Measurements from ENCODE around the gene IPO5.
A peak's percentile ranks its signal among the peaks of the same experiment; 100 is the strongest.
"Not testable (repeated sequence)": the region's sequence is repeated elsewhere in the genome, so short reads cannot be mapped to it uniquely, and the experiment has no call there.

IPO5 gene

DNA sequence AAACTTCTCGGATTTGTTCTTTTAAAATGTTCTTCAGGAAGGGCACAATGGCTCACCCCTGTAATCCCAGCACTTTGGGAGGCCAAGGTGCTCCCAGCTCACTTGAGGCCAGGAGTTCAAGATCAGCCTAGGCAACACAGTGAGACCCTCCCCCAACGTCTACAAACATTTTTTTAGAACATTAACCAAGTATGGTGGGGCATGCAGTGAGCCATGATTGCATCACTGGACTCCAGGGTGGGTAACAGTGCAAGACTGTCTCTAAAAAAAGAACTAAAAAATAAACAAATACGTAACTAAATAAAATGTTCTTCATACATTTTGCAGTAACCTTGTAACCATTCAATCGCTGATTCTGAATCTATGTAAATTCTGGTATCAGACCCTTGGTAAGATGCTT lies 2.1 kb upstream of the IPO5 start:
- H3K4me3 ChIP-seq (ENCODE audit: low read depth in 1 of 2, low read length in 2 of 2) = no peak overlapping the region
- H3K9me3 ChIP-seq (ENCODE audit: control insufficient read depth in 1 of 2, low read length in 2 of 2) = no peaks in the 10 kb centered on the region
- H3K27me3 ChIP-seq (ENCODE audit: low read depth, low read length) = no peaks in the 10 kb centered on the region
- H3K27ac ChIP-seq (ENCODE audit: low read length) = no peak overlapping the region
- no peaks in the 10 kb centered on the region for H3K4me1 ChIP-seq (ENCODE audit: control insufficient read depth in 1 of 2, insufficient read depth in 2 of 2, low read length in 2 of 2)
- no peaks in the 10 kb centered on the region for H3K36me3 ChIP-seq (ENCODE audit: control insufficient read depth in 1 of 2, insufficient read depth in 2 of 2, low read length in 2 of 2)

DNA sequence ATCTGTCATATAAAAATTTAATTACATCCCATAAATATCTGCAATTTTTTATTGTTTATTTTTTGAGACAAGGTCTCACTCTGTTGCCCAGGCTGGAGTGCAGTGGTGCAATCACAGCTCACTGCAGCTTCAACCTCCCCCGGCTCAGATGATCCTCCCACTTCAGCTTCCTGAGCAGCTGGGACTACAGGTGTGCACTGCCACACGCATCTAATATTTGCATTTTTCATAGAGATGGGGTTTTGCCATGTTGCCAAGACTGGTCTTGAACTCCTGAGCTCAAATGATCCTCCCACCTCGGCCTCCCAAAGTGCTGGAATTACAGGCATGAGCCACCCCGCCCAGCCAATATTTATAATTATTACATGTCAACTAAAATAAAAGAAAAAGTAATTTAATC lies 644 bp upstream of the IPO5 start:
- not testable (repeated sequence) for H3K27me3 ChIP-seq (ENCODE audit: low read depth, low read length); H3K36me3 ChIP-seq (ENCODE audit: control insufficient read depth in 1 of 2, insufficient read depth in 2 of 2, low read length in 2 of 2); H3K27ac ChIP-seq (ENCODE audit: low read length); H3K4me3 ChIP-seq (ENCODE audit: low read depth in 1 of 2, low read length in 2 of 2); H3K4me1 ChIP-seq (ENCODE audit: control insufficient read depth in 1 of 2, insufficient read depth in 2 of 2, low read length in 2 of 2); H3K9me3 ChIP-seq (ENCODE audit: control insufficient read depth in 1 of 2, low read length in 2 of 2)

GRCh38 chr13:97961340-97961739 lies 7.9 kb downstream of the IPO5 start:
- no peaks in the 10 kb centered on the region for H3K4me1 ChIP-seq (ENCODE audit: control insufficient read depth in 1 of 2, insufficient read depth in 2 of 2, low read length in 2 of 2)

GRCh38 chr13:97962887-97963286 lies 9.4 kb downstream of the IPO5 start:
- Histone ChIP-seq H3K4me3 (ENCODE audit: low read depth in 1 of 2, low read length in 2 of 2) (no peak overlapping the region), H3K9me3 (ENCODE audit: control insufficient read depth in 1 of 2, low read length in 2 of 2) (no peaks in the 10 kb centered on the region), H3K36me3 (ENCODE audit: control insufficient read depth in 1 of 2, insufficient read depth in 2 of 2, low read length in 2 of 2) (no peaks in the 10 kb centered on the region), H3K27ac (ENCODE audit: low read length) (no peak overlapping the region), H3K4me1 (ENCODE audit: control insufficient read depth in 1 of 2, insufficient read depth in 2 of 2, low read length in 2 of 2) (no peaks in the 10 kb centered on the region), H3K27me3 (ENCODE audit: low read depth, low read length) (no peaks in the 10 kb centered on the region)

More at GRCh38 chr13:97961340-97961739, 7.9 kb downstream of the IPO5 start:
- no peak overlapping the region for H3K27ac ChIP-seq (ENCODE audit: low read length)
- no peak overlapping the region for H3K4me3 ChIP-seq (ENCODE audit: low read depth in 1 of 2, low read length in 2 of 2)
- no peaks in the 10 kb centered on the region for H3K9me3 ChIP-seq (ENCODE audit: control insufficient read depth in 1 of 2, low read length in 2 of 2)
- no peaks in the 10 kb centered on the region for H3K36me3 ChIP-seq (ENCODE audit: control insufficient read depth in 1 of 2, insufficient read depth in 2 of 2, low read length in 2 of 2)
- no peaks in the 10 kb centered on the region for H3K27me3 ChIP-seq (ENCODE audit: low read depth, low read length)

DNA sequence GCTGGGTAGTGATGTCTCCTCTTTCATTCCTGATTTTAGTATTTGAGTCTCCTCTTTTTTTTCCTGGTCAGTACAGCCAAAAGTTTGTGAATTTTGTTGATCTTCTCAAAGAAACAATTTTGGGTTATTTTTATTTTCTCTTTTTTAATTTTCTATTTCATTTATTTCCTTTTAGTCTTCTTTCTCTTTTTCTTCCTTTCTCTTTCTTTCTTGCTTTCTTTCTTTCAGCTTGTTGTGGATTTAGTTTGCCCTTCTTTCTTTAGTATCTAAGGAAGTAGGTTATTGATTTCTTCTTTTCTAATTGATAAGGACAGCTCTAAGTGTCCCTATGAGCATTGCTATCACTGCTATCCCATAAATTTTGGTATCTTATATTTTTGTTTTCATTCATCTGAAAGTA lies 13.8 kb downstream of the IPO5 start:
- H3K9me3 ChIP-seq (ENCODE audit: control insufficient read depth in 1 of 2, low read length in 2 of 2) = no peaks in the 10 kb centered on the region
- H3K36me3 ChIP-seq (ENCODE audit: control insufficient read depth in 1 of 2, insufficient read depth in 2 of 2, low read length in 2 of 2) = no peaks in the 10 kb centered on the region
- no peaks in the 10 kb centered on the region for H3K27me3 ChIP-seq (ENCODE audit: low read depth, low read length)
- no peak overlapping the region for H3K27ac ChIP-seq (ENCODE audit: low read length)
- H3K4me1 ChIP-seq (ENCODE audit: control insufficient read depth in 1 of 2, insufficient read depth in 2 of 2, low read length in 2 of 2) = no peaks in the 10 kb centered on the region
- no peak overlapping the region for H3K4me3 ChIP-seq (ENCODE audit: low read depth in 1 of 2, low read length in 2 of 2)

- Histone ChIP-seq H3K4me3 (ENCODE audit: low read depth in 1 of 2, low read length in 2 of 2) (no peak overlapping the region), H3K9me3 (ENCODE audit: control insufficient read depth in 1 of 2, low read length in 2 of 2) (no peaks in the 10 kb centered on the region), H3K36me3 (ENCODE audit: control insufficient read depth in 1 of 2, insufficient read depth in 2 of 2, low read length in 2 of 2) (no peaks in the 10 kb centered on the region), H3K27ac (ENCODE audit: low read length) (no peak overlapping the region), H3K4me1 (ENCODE audit: control insufficient read depth in 1 of 2, insufficient read depth in 2 of 2, low read length in 2 of 2) (no peaks in the 10 kb centered on the region), H3K27me3 (ENCODE audit: low read depth, low read length) (no peaks in the 10 kb centered on the region)
These were observed 14.5 kb downstream of the IPO5 start for GRCh38 chr13:97967948-97968347.

- peaks cover 0 to 5% of the 10 kb centered on the region in 2 donors for H3K36me3 ChIP-seq (ENCODE audit: control insufficient read depth in 1 of 2, insufficient read depth in 2 of 2, low read length in 2 of 2)
- no peaks in the 10 kb centered on the region for H3K27me3 ChIP-seq (ENCODE audit: low read depth, low read length)
- no peaks in the 10 kb centered on the region for H3K4me1 ChIP-seq (ENCODE audit: control insufficient read depth in 1 of 2, insufficient read depth in 2 of 2, low read length in 2 of 2)
- no peak overlapping the region for H3K27ac ChIP-seq (ENCODE audit: low read length)
- no peaks in the 10 kb centered on the region for H3K9me3 ChIP-seq (ENCODE audit: control insufficient read depth in 1 of 2, low read length in 2 of 2)
- no peak overlapping the region for H3K4me3 ChIP-seq (ENCODE audit: low read depth in 1 of 2, low read length in 2 of 2)
These were observed 18.0 kb downstream of the IPO5 start for GRCh38 chr13:97971519-97971918.

DNA sequence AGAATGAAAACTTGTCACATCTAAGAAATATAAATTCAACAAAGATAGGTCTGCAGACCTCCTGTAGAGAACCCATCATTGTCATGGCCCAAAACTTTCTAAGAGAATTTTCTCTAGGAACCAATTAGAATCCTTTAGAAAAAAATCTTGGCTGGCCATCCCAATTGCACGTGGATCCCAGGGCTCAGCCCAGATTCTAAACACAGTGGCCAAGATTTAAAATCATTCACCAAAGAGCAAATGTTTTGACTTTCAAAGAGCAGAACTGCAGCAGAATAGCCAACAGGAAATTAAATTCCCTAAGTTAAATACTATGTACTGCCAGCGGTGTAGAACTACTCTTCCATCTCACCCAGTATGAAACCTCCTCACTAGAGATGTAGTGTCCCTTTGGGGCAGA lies 21.3 kb downstream of the IPO5 start:
- Histone ChIP-seq H3K27me3 (ENCODE audit: low read depth, low read length) (no peaks in the 10 kb centered on the region), H3K4me1 (ENCODE audit: control insufficient read depth in 1 of 2, insufficient read depth in 2 of 2, low read length in 2 of 2) (peaks cover 4 to 18% of the 10 kb centered on the region in 2 donors), H3K9me3 (ENCODE audit: control insufficient read depth in 1 of 2, low read length in 2 of 2) (no peaks in the 10 kb centered on the region), H3K36me3 (ENCODE audit: control insufficient read depth in 1 of 2, insufficient read depth in 2 of 2, low read length in 2 of 2) (peaks cover 0 to 5% of the 10 kb centered on the region in 2 donors), H3K27ac (ENCODE audit: low read length) (no peak overlapping the region), H3K4me3 (ENCODE audit: low read depth in 1 of 2, low read length in 2 of 2) (no peak overlapping the region)

- peak overlapping the region; percentile 74 for H3K27ac ChIP-seq (ENCODE audit: low read length)
- H3K9me3 ChIP-seq (ENCODE audit: control insufficient read depth in 1 of 2, low read length in 2 of 2) = no peaks in the 10 kb centered on the region
- H3K4me1 ChIP-seq (ENCODE audit: control insufficient read depth in 1 of 2, insufficient read depth in 2 of 2, low read length in 2 of 2) = peaks cover 4 to 18% of the 10 kb centered on the region in 2 donors
- H3K36me3 ChIP-seq (ENCODE audit: control insufficient read depth in 1 of 2, insufficient read depth in 2 of 2, low read length in 2 of 2) = peaks cover 0 to 5% of the 10 kb centered on the region in 2 donors
- no peaks in the 10 kb centered on the region for H3K27me3 ChIP-seq (ENCODE audit: low read depth, low read length)
- H3K4me3 ChIP-seq (ENCODE audit: low read depth in 1 of 2, low read length in 2 of 2) = peak overlapping the region; percentile 76 to 82
These were observed 21.9 kb downstream of the IPO5 start for GRCh38 chr13:97975280-97975847.

GRCh38 chr13:97975848-97976609 lies 22.6 kb downstream of the IPO5 start:
- no peaks in the 10 kb centered on the region for H3K9me3 ChIP-seq (ENCODE audit: control insufficient read depth in 1 of 2, low read length in 2 of 2)
- no peaks in the 10 kb centered on the region for H3K27me3 ChIP-seq (ENCODE audit: low read depth, low read length)
- H3K36me3 ChIP-seq (ENCODE audit: control insufficient read depth in 1 of 2, insufficient read depth in 2 of 2, low read length in 2 of 2) = peaks cover 0 to 5% of the 10 kb centered on the region in 2 donors
- peak overlapping the region; percentile 76 to 86 for H3K4me3 ChIP-seq (ENCODE audit: low read depth in 1 of 2, low read length in 2 of 2)
- peak overlapping the region; percentile 74 for H3K27ac ChIP-seq (ENCODE audit: low read length)
- H3K4me1 ChIP-seq (ENCODE audit: control insufficient read depth in 1 of 2, insufficient read depth in 2 of 2, low read length in 2 of 2) = peaks cover 4 to 18% of the 10 kb centered on the region in 2 donors

GRCh38 chr13:97976610-97977521 lies 23.4 kb downstream of the IPO5 start:
- Histone ChIP-seq H3K4me3 (ENCODE audit: low read depth in 1 of 2, low read length in 2 of 2) (peak overlapping the region; percentile 86 to 93), H3K27ac (ENCODE audit: low read length) (peak overlapping the region; percentile 85), H3K4me1 (ENCODE audit: control insufficient read depth in 1 of 2, insufficient read depth in 2 of 2, low read length in 2 of 2) (peaks cover 4 to 18% of the 10 kb centered on the region in 2 donors), H3K36me3 (ENCODE audit: control insufficient read depth in 1 of 2, insufficient read depth in 2 of 2, low read length in 2 of 2) (peaks cover 0 to 5% of the 10 kb centered on the region in 2 donors), H3K9me3 (ENCODE audit: control insufficient read depth in 1 of 2, low read length in 2 of 2) (no peaks in the 10 kb centered on the region), H3K27me3 (ENCODE audit: low read depth, low read length) (no peaks in the 10 kb centered on the region)
